PFSK-1 (cell line): ENCODE results near the gene TIMM13.

Experiments used
- FOXP2 ChIP-seq: optimal IDR thresholded peaks from 2 replicates; pipeline ENCODE3; 2011; ENCODE audit warnings: borderline replicate concordance, control low read depth, inconsistent platforms; ENCODE audit not compliant: insufficient read depth; ENCODE audit errors: extremely low read length, extremely low read depth
- POLR2AphosphoS5 ChIP-seq: IDR thresholded peaks from 2 replicates; pipeline ENCODE4 v1.6.1; 2012; ENCODE audit warnings: low read depth, mild to moderate bottlenecking, control low read depth, low read length, moderate library complexity
- SIN3A ChIP-seq: IDR thresholded peaks from 2 replicates; pipeline ENCODE4 v1.6.1; 2012; ENCODE audit warnings: mild to moderate bottlenecking, low read length, moderate library complexity, borderline replicate concordance; ENCODE audit not compliant: insufficient read depth
- TAF1 ChIP-seq: IDR thresholded peaks from 2 replicates; pipeline ENCODE4 v1.6.1; 2012; ENCODE audit warnings: low read length, control low read depth, borderline replicate concordance; ENCODE audit not compliant: insufficient read depth
- TF ChIP-seq, protein P1 (sequence below), 2 experiments: IDR thresholded peaks; 2 replicates each; pipeline versions ENCODE4 v1.6.1 to v1.8.0; 2011 to 2012; ENCODE audit warnings: low read depth in 2 of 2, low read length in 2 of 2, control low read depth in 1 of 2, inconsistent platforms in 1 of 2, mild to moderate bottlenecking in 1 of 2, moderate library complexity in 1 of 2; ENCODE audit not compliant: insufficient read depth in 1 of 2

Gene TIMM13

DNA sequence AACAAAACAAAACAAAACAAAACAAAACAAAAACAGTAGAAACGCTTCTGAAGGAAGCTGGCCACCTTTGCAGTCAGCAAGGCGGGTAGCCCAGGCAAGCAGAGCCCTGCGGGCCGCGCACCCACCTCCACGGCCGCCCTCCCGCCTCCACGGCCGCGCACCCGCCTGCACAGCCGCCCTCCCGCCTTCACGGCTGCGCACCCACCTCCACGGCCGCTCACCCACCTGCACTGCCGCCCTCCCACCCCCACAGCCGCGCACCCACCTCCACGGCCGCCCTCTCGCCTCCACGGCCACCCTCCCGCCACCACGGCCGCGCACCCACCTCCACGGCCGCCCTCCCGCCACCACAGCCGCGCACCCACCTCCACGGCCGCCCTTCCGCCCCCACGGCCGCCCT, 9.0 kb upstream of the TIMM13 start:
- TF ChIP-seq FOXP2 (no peak), POLR2AphosphoS5 (no peak), SIN3A (no peak), TAF1 (no peak)
- TF ChIP-seq, protein P1, sequence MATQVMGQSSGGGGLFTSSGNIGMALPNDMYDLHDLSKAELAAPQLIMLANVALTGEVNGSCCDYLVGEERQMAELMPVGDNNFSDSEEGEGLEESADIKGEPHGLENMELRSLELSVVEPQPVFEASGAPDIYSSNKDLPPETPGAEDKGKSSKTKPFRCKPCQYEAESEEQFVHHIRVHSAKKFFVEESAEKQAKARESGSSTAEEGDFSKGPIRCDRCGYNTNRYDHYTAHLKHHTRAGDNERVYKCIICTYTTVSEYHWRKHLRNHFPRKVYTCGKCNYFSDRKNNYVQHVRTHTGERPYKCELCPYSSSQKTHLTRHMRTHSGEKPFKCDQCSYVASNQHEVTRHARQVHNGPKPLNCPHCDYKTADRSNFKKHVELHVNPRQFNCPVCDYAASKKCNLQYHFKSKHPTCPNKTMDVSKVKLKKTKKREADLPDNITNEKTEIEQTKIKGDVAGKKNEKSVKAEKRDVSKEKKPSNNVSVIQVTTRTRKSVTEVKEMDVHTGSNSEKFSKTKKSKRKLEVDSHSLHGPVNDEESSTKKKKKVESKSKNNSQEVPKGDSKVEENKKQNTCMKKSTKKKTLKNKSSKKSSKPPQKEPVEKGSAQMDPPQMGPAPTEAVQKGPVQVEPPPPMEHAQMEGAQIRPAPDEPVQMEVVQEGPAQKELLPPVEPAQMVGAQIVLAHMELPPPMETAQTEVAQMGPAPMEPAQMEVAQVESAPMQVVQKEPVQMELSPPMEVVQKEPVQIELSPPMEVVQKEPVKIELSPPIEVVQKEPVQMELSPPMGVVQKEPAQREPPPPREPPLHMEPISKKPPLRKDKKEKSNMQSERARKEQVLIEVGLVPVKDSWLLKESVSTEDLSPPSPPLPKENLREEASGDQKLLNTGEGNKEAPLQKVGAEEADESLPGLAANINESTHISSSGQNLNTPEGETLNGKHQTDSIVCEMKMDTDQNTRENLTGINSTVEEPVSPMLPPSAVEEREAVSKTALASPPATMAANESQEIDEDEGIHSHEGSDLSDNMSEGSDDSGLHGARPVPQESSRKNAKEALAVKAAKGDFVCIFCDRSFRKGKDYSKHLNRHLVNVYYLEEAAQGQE (IDR thresholded peaks at IDR 0.05; ENCODE audit: insufficient read depth in 1 of 2, low read depth in 2 of 2, low read length in 2 of 2) = no peak

DNA sequence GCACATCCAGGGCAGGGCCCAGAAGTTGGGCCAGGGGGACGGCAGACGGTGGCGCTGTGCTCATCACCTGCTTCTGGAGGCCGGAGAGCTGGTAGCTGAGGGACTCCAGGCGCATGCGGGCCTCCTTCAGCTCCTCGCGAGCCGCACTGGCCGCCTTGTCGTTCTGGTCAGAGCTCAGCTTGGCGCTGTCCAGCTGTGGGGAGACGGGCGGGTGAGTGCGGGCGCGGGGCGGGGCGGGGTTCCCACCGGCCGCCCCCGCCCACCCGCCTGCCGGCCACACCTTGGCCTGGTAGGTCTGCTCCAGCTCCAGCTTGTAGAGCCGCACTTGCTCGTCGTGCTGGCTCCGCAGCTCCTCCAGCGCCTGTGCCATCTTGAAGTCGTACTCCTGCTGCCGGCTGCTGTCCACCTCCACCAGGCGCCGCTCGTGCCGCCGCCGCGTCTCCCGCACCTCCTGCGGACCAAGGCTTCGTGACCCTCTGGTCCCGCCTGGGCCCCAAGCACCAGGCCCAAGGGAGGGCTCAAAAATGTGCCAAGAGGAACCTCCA, 7.4 kb upstream of the TIMM13 start:
- no peak for TF ChIP-seq FOXP2
- no peak for TF ChIP-seq POLR2AphosphoS5
- TF ChIP-seq SIN3A = no peak
- TF ChIP-seq TAF1 = no peak
- TF ChIP-seq, protein P1 (IDR thresholded peaks at IDR 0.05; ENCODE audit: insufficient read depth in 1 of 2, low read depth in 2 of 2, low read length in 2 of 2) = no peak

DNA sequence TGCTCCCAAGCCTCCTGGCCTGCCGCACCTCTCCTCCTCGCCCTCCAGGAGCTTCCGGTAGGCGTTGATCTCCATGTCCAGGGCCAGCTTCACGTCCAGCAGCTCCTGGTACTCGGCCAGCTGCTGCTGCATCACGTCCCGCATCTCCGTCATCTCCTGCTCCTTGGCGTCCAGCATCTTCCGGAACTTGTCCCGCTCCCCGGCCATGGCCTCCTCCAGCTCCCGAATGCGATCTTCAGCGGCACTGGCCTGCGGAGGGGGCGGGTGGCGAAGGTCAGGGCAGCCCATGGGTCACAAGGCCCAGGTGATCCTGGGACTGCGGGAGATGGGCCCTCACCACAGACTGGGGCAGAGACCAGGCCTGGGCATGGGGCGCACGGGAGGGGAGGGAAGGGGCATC, 6.9 kb upstream of the TIMM13 start:
- TF ChIP-seq TAF1 (no peak), POLR2AphosphoS5 (no peak), FOXP2 (no peak)
- TF ChIP-seq, protein P1 (IDR thresholded peaks at IDR 0.05; ENCODE audit: insufficient read depth in 1 of 2, low read depth in 2 of 2, low read length in 2 of 2) = no peak

DNA sequence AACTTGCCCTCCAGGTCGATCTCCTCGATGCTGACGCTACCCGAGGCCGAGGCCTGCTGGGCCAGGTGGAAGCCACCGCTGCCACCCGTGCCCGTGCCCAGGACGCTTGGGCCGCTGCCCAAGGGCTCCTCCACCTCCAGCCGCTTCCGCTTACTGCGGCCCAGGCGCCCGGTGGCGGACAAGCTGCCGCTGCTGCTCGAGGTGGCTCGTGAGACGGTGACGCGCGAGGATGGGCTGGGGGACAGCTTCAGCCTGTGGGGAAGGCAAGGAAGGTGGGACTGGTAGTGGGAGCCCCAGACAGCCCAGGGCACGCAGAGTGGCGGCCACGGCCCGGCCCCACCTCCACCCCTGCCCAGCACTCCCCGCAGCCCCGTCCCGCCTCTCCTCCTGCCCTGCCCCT, 6.5 kb upstream of the TIMM13 start:
- TF ChIP-seq TAF1 (no peak), SIN3A (no peak), FOXP2 (no peak), POLR2AphosphoS5 (no peak)
- TF ChIP-seq, protein P1 (IDR thresholded peaks at IDR 0.05; ENCODE audit: insufficient read depth in 1 of 2, low read depth in 2 of 2, low read length in 2 of 2) = no peak

DNA sequence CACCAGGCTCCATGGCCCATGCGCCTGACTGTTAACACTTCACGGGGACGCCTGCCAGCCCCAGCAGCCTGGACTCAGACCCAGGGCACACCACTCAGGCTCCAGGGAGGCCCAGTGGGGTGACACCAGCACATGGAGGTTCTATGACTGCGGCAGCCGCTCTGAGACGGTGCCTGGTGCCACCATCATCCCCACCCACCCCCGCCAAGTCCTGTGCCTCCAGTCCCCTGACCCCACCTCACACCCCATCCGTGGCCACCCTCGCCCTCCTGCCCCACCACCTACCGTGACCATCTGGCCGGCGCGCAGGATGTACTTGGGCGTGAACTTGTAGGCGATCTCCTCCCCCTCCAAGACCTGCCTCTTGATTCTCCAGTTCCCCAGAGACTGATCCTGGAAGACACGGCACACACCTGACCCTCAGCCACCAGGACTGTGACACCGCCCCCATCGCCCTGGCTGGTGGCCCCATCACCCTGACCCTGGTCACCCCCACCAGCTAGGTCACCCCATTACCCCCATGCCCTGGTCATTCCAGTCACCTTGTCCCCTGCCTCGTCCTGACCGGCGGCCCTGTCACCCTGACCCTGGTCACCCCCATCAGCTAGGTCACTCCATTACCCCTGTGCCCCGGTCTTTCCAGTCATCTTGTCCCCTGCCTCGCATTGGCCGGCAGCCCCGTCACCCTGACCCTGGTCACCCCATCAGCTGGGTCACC, 4.9 kb upstream of the TIMM13 start:
- TF ChIP-seq, protein P1 (IDR thresholded peaks at IDR 0.05; ENCODE audit: insufficient read depth in 1 of 2, low read depth in 2 of 2, low read length in 2 of 2) = no peak
- no peak for TF ChIP-seq POLR2AphosphoS5
- no peak for TF ChIP-seq TAF1
- no peak for TF ChIP-seq FOXP2
- no peak for TF ChIP-seq SIN3A
